HAP-1 (cell line): ENCODE data around the gene CCDC69.

Experiments used
- DNase-seq, 2 experiments: peaks; one replicate each; pipeline ENCODE4 v3.0.0-alpha.2; 2016 to 2020; ENCODE audit warnings: low spot score in 2 of 2
- H3K27me3 ChIP-seq: fragments of 250-450 bp; sonication (Bioruptor Pico); 2 replicates; pipeline ENCODE4 v1.5.1; 2020; ENCODE audit warnings: low read depth, mild to moderate bottlenecking, moderate library complexity
- H3K36me3 ChIP-seq: fragments of 250-450 bp; sonication (Bioruptor Pico); replicated peaks from 2 replicates; pipeline ENCODE4 v1.5.1; 2020; ENCODE audit warnings: mild to moderate bottlenecking
- H3K4me1 ChIP-seq: fragments of 250-450 bp; sonication (Bioruptor Pico); 2 replicates; pipeline ENCODE4 v1.5.1; 2020; ENCODE audit warnings: mild to moderate bottlenecking
- H3K4me3 ChIP-seq: fragments of 250-450 bp; sonication (Bioruptor Pico); 2 replicates; pipeline ENCODE4 v1.5.1; 2020; ENCODE audit warnings: mild to moderate bottlenecking, moderate library complexity
- H3K9me3 ChIP-seq: fragments of 250-450 bp; sonication (Bioruptor Pico); 2 replicates; pipeline ENCODE4 v1.5.1; 2020; ENCODE audit warnings: mild to moderate bottlenecking, moderate library complexity
- in situ Hi-C: fragments of 300-500 bp; cut with MboI; formaldehyde crosslinking; loops from 3 replicates; pipeline ENCODE4 v1.14.3; 2020; ENCODE audit warnings: low sequenced_read_pairs, inconsistent platforms, mixed read lengths

The CCDC69 gene

GRCh38 chr5:151140686-151141459 lies 83.0 kb downstream of the CCDC69 start:
- DNase-seq, result no peak
- Histone ChIP-seq H3K36me3 (peaks cover 39% of the 10 kb centered on the region), H3K4me1 (no peaks in the 10 kb centered on the region), H3K27me3 (no peaks in the 10 kb centered on the region), H3K9me3 (no peaks in the 10 kb centered on the region), H3K4me3 (no peak overlapping the region)
- in situ Hi-C loops, result no loop called here

DNA sequence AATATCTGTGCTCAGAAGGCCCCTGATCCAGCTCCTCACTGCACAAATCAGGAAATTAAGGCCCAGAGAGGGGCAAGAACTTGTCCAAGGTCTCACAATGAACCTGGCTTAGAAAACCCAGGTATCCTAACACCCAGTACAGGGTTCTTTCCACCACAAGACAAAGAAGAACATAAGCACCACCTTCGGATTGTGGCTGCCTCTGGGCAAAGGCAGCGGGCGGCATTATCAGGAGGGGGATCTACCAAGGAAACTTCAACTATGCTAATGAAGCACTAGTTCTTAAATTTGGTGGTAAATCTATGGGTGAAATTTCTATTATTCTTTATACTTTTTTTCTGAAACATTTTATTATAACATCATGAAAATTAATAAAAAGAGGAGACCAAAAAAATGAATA lies 84.2 kb downstream of the CCDC69 start:
- no peaks in the 10 kb centered on the region for H3K27me3 ChIP-seq
- peaks cover 40% of the 10 kb centered on the region for H3K36me3 ChIP-seq
- no peak overlapping the region for H3K4me3 ChIP-seq
- no peaks in the 10 kb centered on the region for H3K9me3 ChIP-seq
- H3K4me1 ChIP-seq, result no peaks in the 10 kb centered on the region
- in situ Hi-C loops, result no loop called here
- no peak for DNase-seq

DNA sequence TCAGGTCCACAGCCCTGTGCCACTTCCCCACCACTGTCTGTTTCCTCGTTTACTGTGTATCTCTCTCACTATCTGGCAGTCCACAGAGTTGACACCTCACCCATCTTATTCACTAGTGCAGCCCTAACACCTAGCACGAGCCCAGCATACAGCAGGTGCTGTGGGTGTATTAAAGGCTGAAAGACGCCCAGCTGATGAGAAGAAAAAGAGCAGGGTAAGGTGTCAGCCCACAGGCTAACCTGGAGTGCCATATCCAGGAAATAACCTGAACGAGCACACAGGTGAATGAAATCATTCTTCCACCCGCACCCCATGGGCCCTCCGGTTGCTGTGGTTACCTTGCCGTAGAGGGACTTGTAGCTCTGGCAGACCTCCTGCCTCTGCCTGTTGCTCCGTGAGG lies 84.9 kb downstream of the CCDC69 start:
- no peak overlapping the region for H3K4me3 ChIP-seq
- in situ Hi-C loops, result no loop called here
- no peak for DNase-seq
- H3K9me3 ChIP-seq, result no peaks in the 10 kb centered on the region
- H3K4me1 ChIP-seq, result no peaks in the 10 kb centered on the region
- H3K27me3 ChIP-seq, result no peaks in the 10 kb centered on the region
- peaks cover 47% of the 10 kb centered on the region for H3K36me3 ChIP-seq

- Histone ChIP-seq H3K4me3 (no peak overlapping the region), H3K4me1 (no peaks in the 10 kb centered on the region), H3K27me3 (no peaks in the 10 kb centered on the region), H3K9me3 (no peaks in the 10 kb centered on the region), H3K36me3 (peaks cover 54% of the 10 kb centered on the region)
- no peak for DNase-seq
- in situ Hi-C loops, result no loop called here
These were observed 85.8 kb downstream of the CCDC69 start for GRCh38 chr5:151138114-151138513.

GRCh38 chr5:151137067-151137825 lies 86.6 kb downstream of the CCDC69 start:
- DNase-seq, result no peak
- no peak overlapping the region for H3K4me3 ChIP-seq
- in situ Hi-C loops, result no loop called here
- no peaks in the 10 kb centered on the region for H3K9me3 ChIP-seq
- peaks cover 54% of the 10 kb centered on the region for H3K36me3 ChIP-seq
- H3K4me1 ChIP-seq, result no peaks in the 10 kb centered on the region
- H3K27me3 ChIP-seq, result no peaks in the 10 kb centered on the region

GRCh38 chr5:151134228-151134627 lies 89.7 kb downstream of the CCDC69 start:
- H3K4me3 ChIP-seq, result no peak overlapping the region
- DNase-seq, result no peak
- in situ Hi-C loops, result no loop called here
- no peaks in the 10 kb centered on the region for H3K4me1 ChIP-seq
- H3K9me3 ChIP-seq, result no peaks in the 10 kb centered on the region
- peaks cover 77% of the 10 kb centered on the region for H3K36me3 ChIP-seq
- H3K27me3 ChIP-seq, result no peaks in the 10 kb centered on the region

- no peaks in the 10 kb centered on the region for H3K9me3 ChIP-seq
- no peaks in the 10 kb centered on the region for H3K27me3 ChIP-seq
- H3K4me1 ChIP-seq, result no peaks in the 10 kb centered on the region
- peaks cover 74% of the 10 kb centered on the region for H3K36me3 ChIP-seq
- H3K4me3 ChIP-seq, result no peak overlapping the region
- in situ Hi-C loops, result no loop called here
- DNase-seq, result no peak
These were observed 90.9 kb downstream of the CCDC69 start for GRCh38 chr5:151132963-151133362.
